ENCODE data around the gene GPR39. TPM values are rescaled to one million over a fixed set of nuclear protein-coding genes. Genes with fewer than 3 reads are reported as not detected.

Gene GPR39
- polyA plus RNA-seq, 4 donors = 3.8 to 12.6 (median 5.3) TPM

DNA sequence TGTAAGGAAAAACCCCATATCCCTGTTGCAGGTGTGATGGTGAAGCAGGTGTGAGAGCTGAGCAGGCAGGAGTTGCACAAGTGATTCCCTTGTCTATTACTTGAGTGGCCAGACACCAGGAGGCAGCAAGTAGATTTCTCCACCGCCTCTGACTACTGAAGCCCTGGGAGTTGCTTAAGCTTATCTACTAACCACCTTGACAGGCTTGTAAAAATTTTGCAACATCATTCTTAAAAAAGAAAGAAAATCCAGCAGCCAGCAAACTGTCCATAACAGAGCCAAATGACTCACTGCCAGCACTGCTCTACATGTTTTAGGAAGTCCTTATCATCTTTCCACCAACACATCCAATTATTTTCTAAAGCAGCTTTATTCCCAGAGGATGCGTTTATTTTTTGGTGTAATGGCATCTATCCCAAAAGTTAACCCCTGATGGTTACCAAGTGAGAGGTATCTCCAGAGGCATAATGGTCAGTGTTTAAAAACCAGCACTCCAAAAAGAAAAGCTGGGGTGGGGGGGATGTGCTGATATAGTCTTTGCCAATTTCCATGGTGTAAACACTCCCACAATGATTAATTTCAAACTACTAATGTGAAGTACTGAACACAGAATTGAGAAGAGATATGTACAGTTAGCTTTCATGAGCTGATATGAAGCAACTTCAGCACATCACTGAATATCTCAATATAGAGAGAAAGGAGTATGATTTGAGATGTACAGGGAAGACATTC, 16.3 kb upstream of the GPR39 start:
- H3K36me3 ChIP-seq (ENCODE audit: control insufficient read depth in 3 of 3, insufficient read depth in 2 of 3, low read depth in 1 of 3, low read length in 3 of 3) = no peaks in the 10 kb centered on the region
- WGBS, 3 donors = 15 to 35% (median 29%) methylated on average over 2 of the region's 2 CpGs
- H3K27ac ChIP-seq (ENCODE audit: low read depth in 1 of 3, low read length in 2 of 3) = no peak overlapping the region
- no peaks in the 10 kb centered on the region for H3K27me3 ChIP-seq (ENCODE audit: control insufficient read depth in 3 of 3, insufficient read depth in 3 of 3, low read length in 3 of 3)
- FAIRE-seq (no peak), DNase-seq (peak; percentile 22 to 70)
- H3K4me3 ChIP-seq (ENCODE audit: low read depth in 1 of 3, low read length in 3 of 3) = no peak overlapping the region
- peaks cover 0 to 2% (median 0%) of the 10 kb centered on the region in 3 donors for H3K4me1 ChIP-seq (ENCODE audit: control insufficient read depth in 3 of 3, insufficient read depth in 2 of 3, low read depth in 1 of 3, low read length in 2 of 3)
- no peaks in the 10 kb centered on the region for H3K9me3 ChIP-seq (ENCODE audit: control insufficient read depth in 2 of 2, insufficient read depth in 1 of 2, low read depth in 1 of 2, low read length in 1 of 2)

GRCh38 chr2:132400901-132401240, 15.7 kb upstream of the GPR39 start:
- WGBS, 3 donors = 72 to 86% (median 81%) methylated on average over 2 of the region's 2 CpGs
- Histone ChIP-seq H3K27ac (ENCODE audit: low read depth in 1 of 3, low read length in 2 of 3) (no peak overlapping the region), H3K27me3 (ENCODE audit: control insufficient read depth in 3 of 3, insufficient read depth in 3 of 3, low read length in 3 of 3) (no peaks in the 10 kb centered on the region), H3K36me3 (ENCODE audit: control insufficient read depth in 3 of 3, insufficient read depth in 2 of 3, low read depth in 1 of 3, low read length in 3 of 3) (no peaks in the 10 kb centered on the region), H3K9me3 (ENCODE audit: control insufficient read depth in 2 of 2, insufficient read depth in 1 of 2, low read depth in 1 of 2, low read length in 1 of 2) (no peaks in the 10 kb centered on the region), H3K4me1 (ENCODE audit: control insufficient read depth in 3 of 3, insufficient read depth in 2 of 3, low read depth in 1 of 3, low read length in 2 of 3) (peaks cover 0 to 2% (median 0%) of the 10 kb centered on the region in 3 donors), H3K4me3 (ENCODE audit: low read depth in 1 of 3, low read length in 3 of 3) (no peak overlapping the region)
- DNase-seq = no peak
- no peak for FAIRE-seq

DNA sequence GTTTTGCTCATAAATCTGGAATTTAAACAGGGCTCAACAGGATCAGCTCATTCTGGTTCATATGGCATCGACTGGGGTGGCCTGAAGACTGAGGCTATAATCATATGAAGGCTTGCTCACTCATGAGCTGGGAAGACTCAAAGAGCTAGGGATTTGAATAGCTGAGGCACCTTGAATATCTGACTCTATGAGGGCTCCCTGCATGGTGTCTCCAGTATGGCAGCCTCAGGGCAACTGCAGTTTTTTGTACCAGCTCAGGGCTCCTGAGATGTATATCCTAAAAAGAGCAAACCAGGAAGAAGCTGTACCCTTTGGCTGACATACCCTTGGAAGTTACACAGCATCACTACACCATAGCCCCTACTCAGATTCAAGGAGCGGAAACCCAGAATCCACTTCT, 15.3 kb upstream of the GPR39 start:
- FAIRE-seq = no peak
- DNase-seq = no peak
- Histone ChIP-seq H3K36me3 (ENCODE audit: control insufficient read depth in 3 of 3, insufficient read depth in 2 of 3, low read depth in 1 of 3, low read length in 3 of 3) (no peaks in the 10 kb centered on the region), H3K27ac (ENCODE audit: low read depth in 1 of 3, low read length in 2 of 3) (no peak overlapping the region), H3K4me3 (ENCODE audit: low read depth in 1 of 3, low read length in 3 of 3) (no peak overlapping the region), H3K27me3 (ENCODE audit: control insufficient read depth in 3 of 3, insufficient read depth in 3 of 3, low read length in 3 of 3) (no peaks in the 10 kb centered on the region), H3K4me1 (ENCODE audit: control insufficient read depth in 3 of 3, insufficient read depth in 2 of 3, low read depth in 1 of 3, low read length in 2 of 3) (peaks cover 0 to 2% (median 0%) of the 10 kb centered on the region in 3 donors), H3K9me3 (ENCODE audit: control insufficient read depth in 2 of 2, insufficient read depth in 1 of 2, low read depth in 1 of 2, low read length in 1 of 2) (no peaks in the 10 kb centered on the region)
- WGBS, 3 donors = 90 to 100% (median 91%) methylated on average over 2 of the region's 2 CpGs

- 71 to 74% (median 71%) methylated on average over 4 of the region's 4 CpGs for WGBS, 3 donors
- DNase-seq = no peak
- peaks cover 3 to 17% (median 7%) of the 10 kb centered on the region in 3 donors for H3K4me1 ChIP-seq (ENCODE audit: control insufficient read depth in 3 of 3, insufficient read depth in 2 of 3, low read depth in 1 of 3, low read length in 2 of 3)
- H3K4me3 ChIP-seq (ENCODE audit: low read depth in 1 of 3, low read length in 3 of 3) = no peak overlapping the region
- no peak overlapping the region for H3K27ac ChIP-seq (ENCODE audit: low read depth in 1 of 3, low read length in 2 of 3)
- H3K27me3 ChIP-seq (ENCODE audit: control insufficient read depth in 3 of 3, insufficient read depth in 3 of 3, low read length in 3 of 3) = no peaks in the 10 kb centered on the region
- no peaks in the 10 kb centered on the region for H3K9me3 ChIP-seq (ENCODE audit: control insufficient read depth in 2 of 2, insufficient read depth in 1 of 2, low read depth in 1 of 2, low read length in 1 of 2)
- H3K36me3 ChIP-seq (ENCODE audit: control insufficient read depth in 3 of 3, insufficient read depth in 2 of 3, low read depth in 1 of 3, low read length in 3 of 3) = no peaks in the 10 kb centered on the region
- FAIRE-seq = no peak
Observed at GRCh38 chr2:132403146-132403545, 13.5 kb upstream of the GPR39 start.

GRCh38 chr2:132404056-132404455, 12.5 kb upstream of the GPR39 start:
- peaks cover 0 to 4% of the 10 kb centered on the region in 2 donors for H3K9me3 ChIP-seq (ENCODE audit: control insufficient read depth in 2 of 2, insufficient read depth in 1 of 2, low read depth in 1 of 2, low read length in 1 of 2)
- DNase-seq = no peak
- H3K27me3 ChIP-seq (ENCODE audit: control insufficient read depth in 3 of 3, insufficient read depth in 3 of 3, low read length in 3 of 3) = no peaks in the 10 kb centered on the region
- H3K27ac ChIP-seq (ENCODE audit: low read depth in 1 of 3, low read length in 2 of 3) = no peak overlapping the region
- 54 to 79% (median 73%) methylated on average over 8 of the region's 8 CpGs for WGBS, 3 donors
- no peaks in the 10 kb centered on the region for H3K36me3 ChIP-seq (ENCODE audit: control insufficient read depth in 3 of 3, insufficient read depth in 2 of 3, low read depth in 1 of 3, low read length in 3 of 3)
- H3K4me1 ChIP-seq (ENCODE audit: control insufficient read depth in 3 of 3, insufficient read depth in 2 of 3, low read depth in 1 of 3, low read length in 2 of 3) = peaks cover 3 to 26% (median 7%) of the 10 kb centered on the region in 3 donors
- no peak for FAIRE-seq
- no peak overlapping the region for H3K4me3 ChIP-seq (ENCODE audit: low read depth in 1 of 3, low read length in 3 of 3)

DNA sequence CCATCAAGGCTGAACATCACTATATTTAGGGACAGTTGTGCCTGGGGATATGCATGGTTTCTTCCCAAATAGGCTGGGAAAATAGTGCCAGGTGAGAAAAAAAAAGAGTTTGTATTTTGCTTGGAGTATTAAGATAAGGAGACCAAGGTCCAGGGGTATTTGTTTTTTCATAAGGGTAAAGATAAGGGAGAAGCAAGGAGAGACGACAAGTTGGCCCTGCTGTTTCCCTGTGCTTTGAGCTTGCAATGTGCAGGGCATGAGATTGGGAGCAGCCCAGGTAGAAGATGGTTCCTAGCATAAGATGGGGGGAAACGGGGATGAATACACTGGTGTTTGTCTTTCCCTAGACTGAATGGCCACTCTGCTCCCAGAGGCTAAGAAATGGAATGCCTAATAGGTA, 8.8 kb upstream of the GPR39 start:
- FAIRE-seq (no peak), DNase-seq (peak; percentile 69 to 77)
- Histone ChIP-seq H3K27ac (ENCODE audit: low read depth in 1 of 3, low read length in 2 of 3) (peak overlapping the region in 1 of 3 donors; percentile 69), H3K4me1 (ENCODE audit: control insufficient read depth in 3 of 3, insufficient read depth in 2 of 3, low read depth in 1 of 3, low read length in 2 of 3) (peaks cover 3 to 27% (median 7%) of the 10 kb centered on the region in 3 donors), H3K27me3 (ENCODE audit: control insufficient read depth in 3 of 3, insufficient read depth in 3 of 3, low read length in 3 of 3) (no peaks in the 10 kb centered on the region), H3K9me3 (ENCODE audit: control insufficient read depth in 2 of 2, insufficient read depth in 1 of 2, low read depth in 1 of 2, low read length in 1 of 2) (peaks cover 0 to 4% of the 10 kb centered on the region in 2 donors), H3K36me3 (ENCODE audit: control insufficient read depth in 3 of 3, insufficient read depth in 2 of 3, low read depth in 1 of 3, low read length in 3 of 3) (no peaks in the 10 kb centered on the region), H3K4me3 (ENCODE audit: low read depth in 1 of 3, low read length in 3 of 3) (no peak overlapping the region)
- 9 to 51% (median 22%) methylated on average over 2 of the region's 2 CpGs for WGBS, 3 donors

- Histone ChIP-seq H3K4me1 (ENCODE audit: control insufficient read depth in 3 of 3, insufficient read depth in 2 of 3, low read depth in 1 of 3, low read length in 2 of 3) (peaks cover 3 to 44% (median 7%) of the 10 kb centered on the region in 3 donors), H3K36me3 (ENCODE audit: control insufficient read depth in 3 of 3, insufficient read depth in 2 of 3, low read depth in 1 of 3, low read length in 3 of 3) (no peaks in the 10 kb centered on the region), H3K4me3 (ENCODE audit: low read depth in 1 of 3, low read length in 3 of 3) (no peak overlapping the region), H3K9me3 (ENCODE audit: control insufficient read depth in 2 of 2, insufficient read depth in 1 of 2, low read depth in 1 of 2, low read length in 1 of 2) (peaks cover 0 to 4% of the 10 kb centered on the region in 2 donors), H3K27me3 (ENCODE audit: control insufficient read depth in 3 of 3, insufficient read depth in 3 of 3, low read length in 3 of 3) (no peaks in the 10 kb centered on the region), H3K27ac (ENCODE audit: low read depth in 1 of 3, low read length in 2 of 3) (no peak overlapping the region)
- DNase-seq (no peak), FAIRE-seq (no peak)
- 65 to 80% (median 75%) methylated on average over 1 of the region's 1 CpG for WGBS, 3 donors
Observed at GRCh38 chr2:132412021-132412420, 4.6 kb upstream of the GPR39 start.

- no peaks in the 10 kb centered on the region for H3K27me3 ChIP-seq (ENCODE audit: control insufficient read depth in 3 of 3, insufficient read depth in 3 of 3, low read length in 3 of 3)
- DNase-seq (peak in 1 of 2 donors; percentile 52), FAIRE-seq (no peak)
- no peak overlapping the region for H3K4me3 ChIP-seq (ENCODE audit: low read depth in 1 of 3, low read length in 3 of 3)
- H3K36me3 ChIP-seq (ENCODE audit: control insufficient read depth in 3 of 3, insufficient read depth in 2 of 3, low read depth in 1 of 3, low read length in 3 of 3) = no peaks in the 10 kb centered on the region
- peak overlapping the region in 1 of 3 donors; percentile 18 for H3K27ac ChIP-seq (ENCODE audit: low read depth in 1 of 3, low read length in 2 of 3)
- H3K9me3 ChIP-seq (ENCODE audit: control insufficient read depth in 2 of 2, insufficient read depth in 1 of 2, low read depth in 1 of 2, low read length in 1 of 2) = no peaks in the 10 kb centered on the region
- WGBS, 3 donors = 20 to 66% (median 37%) methylated on average over 6 of the region's 6 CpGs
- peaks cover 0 to 28% (median 0%) of the 10 kb centered on the region in 3 donors for H3K4me1 ChIP-seq (ENCODE audit: control insufficient read depth in 3 of 3, insufficient read depth in 2 of 3, low read depth in 1 of 3, low read length in 2 of 3)
Observed at GRCh38 chr2:132414081-132414480, 2.5 kb upstream of the GPR39 start.
